Activated CD4-positive, alpha-beta T cell treated with anti-CD3 and anti-CD28 coated beads for 48 hours (primary cell): Measurements from ENCODE around the gene CLIC3.

Source experiments
- DNase-seq: peaks from one replicate; pipeline ENCODE4 v3.0.0-alpha.2; 2020

Gene CLIC3

GRCh38 chr9:136978865-136979544, 17.4 kb downstream of the CLIC3 start:
- DNase-seq = no peak

- DNase-seq = peak; percentile 81
Measured at GRCh38 chr9:136978073-136978864, 18.1 kb downstream of the CLIC3 start.

GRCh38 chr9:136977649-136978072, 18.7 kb downstream of the CLIC3 start:
- no peak for DNase-seq

- DNase-seq = no peak
Measured at GRCh38 chr9:136977223-136977622, 19.1 kb downstream of the CLIC3 start, which contains the start of gene PTGDS. Gene PTGDS, plus strand, starts transcription at chr9:136977504. Its CDS starts 75 bp downstream, at chr9:136977579.

- DNase-seq = peak; percentile 60
Measured at GRCh38 chr9:136975644-136976043, 20.7 kb downstream of the CLIC3 start.

GRCh38 chr9:136974817-136975535, 21.4 kb downstream of the CLIC3 start:
- no peak for DNase-seq

- DNase-seq = no peak
Measured at GRCh38 chr9:136973618-136974617, 22.4 kb downstream of the CLIC3 start.

GRCh38 chr9:136972743-136973142, 23.6 kb downstream of the CLIC3 start:
- DNase-seq = no peak

- DNase-seq = no peak
Measured at GRCh38 chr9:136972335-136972734, 24.0 kb downstream of the CLIC3 start.

- DNase-seq = no peak
Measured at GRCh38 chr9:136971746-136972145, 24.6 kb downstream of the CLIC3 start.

GRCh38 chr9:136970361-136970760, 26.0 kb downstream of the CLIC3 start:
- no peak for DNase-seq

GRCh38 chr9:136969774-136970173, 26.6 kb downstream of the CLIC3 start:
- DNase-seq = no peak

GRCh38 chr9:136969150-136969549, 27.2 kb downstream of the CLIC3 start:
- DNase-seq = no peak

GRCh38 chr9:136968333-136969127, 27.8 kb downstream of the CLIC3 start:
- no peak for DNase-seq

GRCh38 chr9:136965771-136966484, 30.4 kb downstream of the CLIC3 start:
- DNase-seq = peak; percentile 28

- DNase-seq = no peak
Measured at GRCh38 chr9:136964833-136965422, 31.4 kb downstream of the CLIC3 start.

- no peak for DNase-seq
Measured at GRCh38 chr9:136964171-136964689, 32.1 kb downstream of the CLIC3 start.

GRCh38 chr9:136963751-136964150, 32.6 kb downstream of the CLIC3 start:
- no peak for DNase-seq

GRCh38 chr9:136963341-136963740, 33.0 kb downstream of the CLIC3 start:
- no peak for DNase-seq

- DNase-seq = no peak
Measured at GRCh38 chr9:136962701-136963248, 33.6 kb downstream of the CLIC3 start.
